Epithelial cell of proximal tubule (primary cell): Measurements from ENCODE around the gene SCN8A. TPM values are rescaled to one million over a fixed set of nuclear protein-coding genes. Genes with fewer than 3 reads are reported as not detected.

Experiments used
- DNase-seq: peaks from one replicate; pipeline ENCODE4 v3.0.0-alpha.2; 2011; ENCODE audit warnings: low read depth
- H3K4me3 ChIP-seq: 2 replicates; pipeline ENCODE4 v1.5.1; 2011; ENCODE audit warnings: low read depth, mild to moderate bottlenecking, low read length
- CTCF ChIP-seq: conservative IDR thresholded peaks from 2 replicates; pipeline ENCODE4 v1.5.1; 2012; ENCODE audit warnings: low read depth, mild to moderate bottlenecking, low read length
- total RNA-seq: library from RNA; depleted of rRNA; stranded (reverse); fragments of >200 nt; gene quantifications from 2 replicates; pipeline ENCODE4 v1.2.3, GENCODE V29; 2015

Gene SCN8A
- total RNA-seq, 1 donor from 2014 or later: 0.86 TPM

- no peak overlapping the region for H3K4me3 ChIP-seq
- no peak for TF ChIP-seq CTCF
- no peak for DNase-seq
Measured at GRCh38 chr12:51806896-51807295, 215.9 kb downstream of the SCN8A start.

GRCh38 chr12:51809193-51809592 lies 218.2 kb downstream of the SCN8A start:
- no peak overlapping the region for H3K4me3 ChIP-seq
- DNase-seq: no peak
- no peak for TF ChIP-seq CTCF

- no peak for TF ChIP-seq CTCF
- no peak overlapping the region for H3K4me3 ChIP-seq
- no peak for DNase-seq
Measured at GRCh38 chr12:51811203-51812202, 220.5 kb downstream of the SCN8A start.

GRCh38 chr12:51812871-51813270 lies 221.8 kb downstream of the SCN8A start:
- no peak for DNase-seq
- TF ChIP-seq CTCF: no peak
- H3K4me3 ChIP-seq: no peak overlapping the region

GRCh38 chr12:51813931-51814310 lies 222.9 kb downstream of the SCN8A start:
- no peak for DNase-seq
- peak overlapping the region; percentile 42 for H3K4me3 ChIP-seq
- TF ChIP-seq CTCF: no peak

- TF ChIP-seq CTCF: peak; percentile 48
- DNase-seq: no peak
- peak overlapping the region; percentile 59 for H3K4me3 ChIP-seq
Measured at GRCh38 chr12:51814311-51815088, 223.5 kb downstream of the SCN8A start.
